Neural cell (in vitro differentiated cells): ENCODE measurements around the gene BTBD3. TPM values are rescaled to one million over a fixed set of nuclear protein-coding genes. Genes with fewer than 3 reads are reported as not detected.

Experiments used
- H2AFZ ChIP-seq: fragments of 200-600, 300-800 bp; sonication (generic), shearing (Covaris generic); 2 replicates; pipeline ENCODE4 v1.6.0; 2014; ENCODE audit warnings: low read depth, mild to moderate bottlenecking, antibody characterized with exemption, low read length, moderate library complexity
- H3F3A ChIP-seq: fragments of 200-600 bp; shearing (Covaris generic); 2 replicates; pipeline ENCODE4 v1.6.1; 2016; ENCODE audit warnings: mild to moderate bottlenecking, moderate library complexity, mixed read lengths, antibody characterized with exemption, low read length; ENCODE audit not compliant: insufficient read depth, poor library complexity, severe bottlenecking
- H3K27ac ChIP-seq: fragments of 200-600, 300-800 bp; sonication (generic), shearing (Covaris generic); 2 replicates; pipeline ENCODE4 v1.5.1; 2014; ENCODE audit warnings: mild to moderate bottlenecking, low read length, moderate library complexity
- H3K27me3 ChIP-seq: fragments of 300-800, 200-600 bp; sonication (generic), shearing (Covaris generic); 2 replicates; pipeline ENCODE4 v1.6.0; 2014; ENCODE audit warnings: mild to moderate bottlenecking, low read depth, low read length, moderate library complexity; ENCODE audit not compliant: insufficient read depth
- H3K36me3 ChIP-seq: fragments of 300-800, 200-600 bp; sonication (generic), shearing (Covaris generic); 2 replicates; pipeline ENCODE4 v1.5.1; 2014; ENCODE audit warnings: mild to moderate bottlenecking, antibody characterized with exemption, low read length, moderate library complexity; ENCODE audit not compliant: insufficient read depth
- H3K4me2 ChIP-seq: fragments of 300-800, 200-600 bp; sonication (generic), shearing (Covaris generic); 2 replicates; pipeline ENCODE4 v1.6.0; 2014; ENCODE audit warnings: mild to moderate bottlenecking, low read length
- H3K4me3 ChIP-seq: fragments of 300-800, 200-600 bp; sonication (generic), shearing (Covaris generic); 2 replicates; pipeline ENCODE4 v1.5.1; 2014; ENCODE audit warnings: mild to moderate bottlenecking, low read length, moderate library complexity
- H3K79me2 ChIP-seq: fragments of 200-600 bp; shearing (Covaris generic); replicated peaks from 2 replicates; pipeline ENCODE4 v1.6.0; 2014; ENCODE audit warnings: mild to moderate bottlenecking, low read length, moderate library complexity; ENCODE audit not compliant: insufficient read depth
- H3K9ac ChIP-seq: fragments of 300-800, 200-600 bp; sonication (generic), shearing (Covaris generic); 2 replicates; pipeline ENCODE4 v1.6.1; 2016; ENCODE audit warnings: mild to moderate bottlenecking, low read length, mixed read lengths
- H3K9me2 ChIP-seq: fragments of 200-600 bp; shearing (Covaris generic); 2 replicates; pipeline ENCODE4 v1.6.1; 2016; ENCODE audit warnings: mild to moderate bottlenecking, low read length, mixed read lengths; ENCODE audit not compliant: insufficient read depth
- H3K9me3 ChIP-seq: fragments of 200-600, 300-800 bp; sonication (generic), shearing (Covaris generic); 2 replicates; pipeline ENCODE4 v1.6.1; 2016; ENCODE audit warnings: mild to moderate bottlenecking, mixed run types, low read length, moderate library complexity, mixed read lengths
- H4K20me1 ChIP-seq: fragments of 200-600 bp; shearing (Covaris generic); 2 replicates; pipeline ENCODE4 v1.6.1; 2016; ENCODE audit warnings: mild to moderate bottlenecking, mixed run types; ENCODE audit not compliant: insufficient read depth
- EP300 ChIP-seq: fragments of 450-650 bp; conservative IDR thresholded peaks from 2 replicates; pipeline ENCODE4 v1.6.1; 2014; ENCODE audit warnings: antibody characterized with exemption, mild to moderate bottlenecking, moderate library complexity; ENCODE audit not compliant: poor library complexity, severe bottlenecking
- EZH2 ChIP-seq: fragments of 200-600, 300-800 bp; shearing (Covaris generic), sonication (generic); IDR thresholded peaks from 2 replicates; pipeline ENCODE4 v1.6.1; 2014; ENCODE audit warnings: antibody characterized with exemption, low read length, borderline replicate concordance, mild to moderate bottlenecking; ENCODE audit not compliant: insufficient read depth, poor library complexity, severe bottlenecking
- MXI1 ChIP-seq: fragments of 450-650 bp; conservative IDR thresholded peaks from 2 replicates; pipeline ENCODE4 v1.6.1; 2014; ENCODE audit warnings: antibody characterized with exemption, mild to moderate bottlenecking; ENCODE audit not compliant: poor library complexity, severe bottlenecking
- POLR2AphosphoS5 ChIP-seq: IDR thresholded peaks from 2 replicates; pipeline ENCODE4 v1.6.1; 2012
- RAD21 ChIP-seq: fragments of 450-650 bp; conservative IDR thresholded peaks from 2 replicates; pipeline ENCODE4 v1.6.1; 2014; ENCODE audit warnings: antibody characterized with exemption, mild to moderate bottlenecking, moderate library complexity
- SMC3 ChIP-seq: fragments of 450-650 bp; conservative IDR thresholded peaks from 2 replicates; pipeline ENCODE4 v1.6.1; 2014; ENCODE audit warnings: antibody characterized with exemption, mild to moderate bottlenecking, moderate library complexity; ENCODE audit not compliant: poor library complexity
- TAF1 ChIP-seq: IDR thresholded peaks from 2 replicates; pipeline ENCODE4 v1.6.1; 2012; ENCODE audit warnings: low read depth
- polyA plus RNA-seq: library from polyadenylated mRNA; depleted of rRNA; stranded (reverse); fragments of >200 nt; gene quantifications from 2 replicates; pipeline ENCODE4 v1.2.3, GENCODE V29; 2014
- TF ChIP-seq, protein P1 (sequence below): IDR thresholded peaks from 2 replicates; pipeline ENCODE4 v1.6.1; 2012; ENCODE audit warnings: borderline replicate concordance
- TF ChIP-seq, protein P2 (sequence below): fragments of 450-650 bp; IDR thresholded peaks from 2 replicates; pipeline ENCODE4 v1.5.1; 2014; ENCODE audit warnings: antibody characterized with exemption, mild to moderate bottlenecking, moderate library complexity; ENCODE audit not compliant: poor library complexity, severe bottlenecking

The BTBD3 gene
- polyA plus RNA-seq, 1 donor from 2014 or later = 90.0 TPM

DNA sequence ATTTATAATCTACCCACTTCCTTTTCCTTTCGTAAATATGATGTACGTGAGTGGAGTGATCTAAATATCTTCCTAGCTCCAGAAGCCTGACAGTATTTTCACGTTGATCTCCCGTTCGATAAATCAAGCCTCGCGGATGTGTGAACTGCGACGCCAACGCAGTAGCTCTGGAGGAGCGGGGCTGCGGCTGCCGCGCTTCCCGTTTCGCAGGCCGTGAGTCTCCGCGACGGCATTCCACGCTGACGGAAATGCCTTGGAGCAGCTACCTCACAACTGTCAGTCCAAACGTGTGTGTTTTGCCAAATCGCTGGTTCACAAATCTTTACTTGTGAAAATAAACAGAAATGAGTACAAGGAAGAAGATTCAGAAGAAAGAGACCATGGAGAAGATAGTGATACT lies 41.2 kb downstream of the BTBD3 start:
- Histone ChIP-seq H3K36me3 (no peaks in the 10 kb centered on the region), H2AFZ (no peak overlapping the region), H3K9ac (no peak overlapping the region), H3K9me3 (no peaks in the 10 kb centered on the region), H3K4me3 (no peak overlapping the region), H3K27me3 (no peaks in the 10 kb centered on the region), H3F3A (no peaks in the 10 kb centered on the region), H3K9me2 (no peaks in the 10 kb centered on the region), H3K27ac (no peak overlapping the region), H3K4me2 (no peak overlapping the region), H4K20me1 (no peaks in the 10 kb centered on the region), H3K79me2 (no peaks in the 10 kb centered on the region)
- TF ChIP-seq POLR2AphosphoS5 (no peak), EZH2 (no peak), TAF1 (no peak), EP300 (no peak)

DNA sequence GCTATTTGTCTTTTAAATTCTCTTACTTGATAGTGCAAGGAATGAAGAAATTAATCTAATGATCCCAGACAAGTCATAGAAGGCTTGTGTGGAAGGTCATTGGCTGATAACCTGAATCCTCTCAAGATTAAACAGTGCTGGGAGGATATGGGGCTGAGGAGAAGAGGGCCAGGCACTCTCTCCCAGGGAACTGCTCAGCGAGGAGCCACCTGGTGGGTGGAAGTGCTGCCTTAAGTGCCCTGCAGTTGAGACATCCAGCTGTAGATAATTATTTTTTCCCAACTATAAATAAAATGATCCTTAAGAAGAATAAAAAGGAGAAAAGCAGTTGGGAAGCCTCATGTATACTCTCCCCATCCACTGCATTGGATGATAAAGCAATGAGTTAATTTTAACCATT lies 47.9 kb downstream of the BTBD3 start:
- no peak overlapping the region for H2AFZ ChIP-seq
- no peaks in the 10 kb centered on the region for H3K9me3 ChIP-seq
- no peak for TF ChIP-seq RAD21
- TF ChIP-seq TAF1 = no peak
- no peak for TF ChIP-seq EP300
- no peak for TF ChIP-seq EZH2
- TF ChIP-seq SMC3 = no peak
- no peak for TF ChIP-seq POLR2AphosphoS5
- TF ChIP-seq MXI1 = no peak
- TF ChIP-seq, protein P1, sequence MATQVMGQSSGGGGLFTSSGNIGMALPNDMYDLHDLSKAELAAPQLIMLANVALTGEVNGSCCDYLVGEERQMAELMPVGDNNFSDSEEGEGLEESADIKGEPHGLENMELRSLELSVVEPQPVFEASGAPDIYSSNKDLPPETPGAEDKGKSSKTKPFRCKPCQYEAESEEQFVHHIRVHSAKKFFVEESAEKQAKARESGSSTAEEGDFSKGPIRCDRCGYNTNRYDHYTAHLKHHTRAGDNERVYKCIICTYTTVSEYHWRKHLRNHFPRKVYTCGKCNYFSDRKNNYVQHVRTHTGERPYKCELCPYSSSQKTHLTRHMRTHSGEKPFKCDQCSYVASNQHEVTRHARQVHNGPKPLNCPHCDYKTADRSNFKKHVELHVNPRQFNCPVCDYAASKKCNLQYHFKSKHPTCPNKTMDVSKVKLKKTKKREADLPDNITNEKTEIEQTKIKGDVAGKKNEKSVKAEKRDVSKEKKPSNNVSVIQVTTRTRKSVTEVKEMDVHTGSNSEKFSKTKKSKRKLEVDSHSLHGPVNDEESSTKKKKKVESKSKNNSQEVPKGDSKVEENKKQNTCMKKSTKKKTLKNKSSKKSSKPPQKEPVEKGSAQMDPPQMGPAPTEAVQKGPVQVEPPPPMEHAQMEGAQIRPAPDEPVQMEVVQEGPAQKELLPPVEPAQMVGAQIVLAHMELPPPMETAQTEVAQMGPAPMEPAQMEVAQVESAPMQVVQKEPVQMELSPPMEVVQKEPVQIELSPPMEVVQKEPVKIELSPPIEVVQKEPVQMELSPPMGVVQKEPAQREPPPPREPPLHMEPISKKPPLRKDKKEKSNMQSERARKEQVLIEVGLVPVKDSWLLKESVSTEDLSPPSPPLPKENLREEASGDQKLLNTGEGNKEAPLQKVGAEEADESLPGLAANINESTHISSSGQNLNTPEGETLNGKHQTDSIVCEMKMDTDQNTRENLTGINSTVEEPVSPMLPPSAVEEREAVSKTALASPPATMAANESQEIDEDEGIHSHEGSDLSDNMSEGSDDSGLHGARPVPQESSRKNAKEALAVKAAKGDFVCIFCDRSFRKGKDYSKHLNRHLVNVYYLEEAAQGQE = no peak
- TF ChIP-seq, protein P2, sequence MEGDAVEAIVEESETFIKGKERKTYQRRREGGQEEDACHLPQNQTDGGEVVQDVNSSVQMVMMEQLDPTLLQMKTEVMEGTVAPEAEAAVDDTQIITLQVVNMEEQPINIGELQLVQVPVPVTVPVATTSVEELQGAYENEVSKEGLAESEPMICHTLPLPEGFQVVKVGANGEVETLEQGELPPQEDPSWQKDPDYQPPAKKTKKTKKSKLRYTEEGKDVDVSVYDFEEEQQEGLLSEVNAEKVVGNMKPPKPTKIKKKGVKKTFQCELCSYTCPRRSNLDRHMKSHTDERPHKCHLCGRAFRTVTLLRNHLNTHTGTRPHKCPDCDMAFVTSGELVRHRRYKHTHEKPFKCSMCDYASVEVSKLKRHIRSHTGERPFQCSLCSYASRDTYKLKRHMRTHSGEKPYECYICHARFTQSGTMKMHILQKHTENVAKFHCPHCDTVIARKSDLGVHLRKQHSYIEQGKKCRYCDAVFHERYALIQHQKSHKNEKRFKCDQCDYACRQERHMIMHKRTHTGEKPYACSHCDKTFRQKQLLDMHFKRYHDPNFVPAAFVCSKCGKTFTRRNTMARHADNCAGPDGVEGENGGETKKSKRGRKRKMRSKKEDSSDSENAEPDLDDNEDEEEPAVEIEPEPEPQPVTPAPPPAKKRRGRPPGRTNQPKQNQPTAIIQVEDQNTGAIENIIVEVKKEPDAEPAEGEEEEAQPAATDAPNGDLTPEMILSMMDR = no peak
- no peaks in the 10 kb centered on the region for H3K27me3 ChIP-seq
- H3K27ac ChIP-seq = no peak overlapping the region
- H3K9ac ChIP-seq = no peak overlapping the region
- H3K4me2 ChIP-seq = no peak overlapping the region
- H4K20me1 ChIP-seq = no peaks in the 10 kb centered on the region
- H3K9me2 ChIP-seq = no peaks in the 10 kb centered on the region
- H3F3A ChIP-seq = no peaks in the 10 kb centered on the region
- no peaks in the 10 kb centered on the region for H3K79me2 ChIP-seq
- no peaks in the 10 kb centered on the region for H3K36me3 ChIP-seq
- no peak overlapping the region for H3K4me3 ChIP-seq

DNA sequence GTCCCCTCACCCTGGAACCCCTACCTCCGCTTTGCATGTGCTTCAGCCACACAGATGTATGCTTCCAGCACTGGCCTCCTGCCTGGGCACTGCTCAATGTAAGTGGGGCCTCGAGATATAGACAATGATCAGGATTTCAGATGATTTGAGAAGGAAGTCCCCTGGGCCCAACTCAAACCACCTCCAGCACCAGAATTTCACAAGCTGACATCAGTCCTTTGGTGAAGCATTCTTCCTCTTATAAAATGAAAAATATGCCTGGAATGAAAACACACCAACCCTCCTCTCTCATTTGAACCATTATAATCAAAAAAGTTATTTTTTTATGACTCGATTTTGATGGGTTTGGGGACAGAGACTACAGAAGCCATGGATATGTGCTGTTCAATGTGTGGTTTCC lies 48.5 kb downstream of the BTBD3 start:
- H2AFZ ChIP-seq = no peak overlapping the region
- no peak overlapping the region for H3K27ac ChIP-seq
- H3K9ac ChIP-seq = no peak overlapping the region
- H3K27me3 ChIP-seq = no peaks in the 10 kb centered on the region
- H3K79me2 ChIP-seq = no peaks in the 10 kb centered on the region
- H3K4me3 ChIP-seq = no peak overlapping the region
- H3K4me2 ChIP-seq = no peak overlapping the region
- no peaks in the 10 kb centered on the region for H3F3A ChIP-seq
- no peaks in the 10 kb centered on the region for H3K9me3 ChIP-seq
- no peak for TF ChIP-seq SMC3
- no peak for TF ChIP-seq EP300
- TF ChIP-seq, protein P2 = no peak
- no peak for TF ChIP-seq MXI1
- no peak for TF ChIP-seq TAF1
- TF ChIP-seq EZH2 = no peak
- TF ChIP-seq, protein P1 = no peak
- TF ChIP-seq RAD21 = no peak
- TF ChIP-seq POLR2AphosphoS5 = no peak
- H4K20me1 ChIP-seq = no peaks in the 10 kb centered on the region
- no peaks in the 10 kb centered on the region for H3K36me3 ChIP-seq
- H3K9me2 ChIP-seq = no peaks in the 10 kb centered on the region
